Gastroesophageal sphincter (tissue), 4 donors: ENCODE measurements around the gene PAX7. TPM values are rescaled to one million over a fixed set of nuclear protein-coding genes. Genes with fewer than 3 reads are reported as not detected.

ENCODE experiments used
- ATAC-seq: fragments of 150-250 bp; one replicate; pipeline ENCODE4 v1.9.1; 2016; ENCODE audit warnings: mild to moderate bottlenecking, moderate library complexity
- H3K27ac ChIP-seq, 4 donors: fragments of 200-600 bp; sonication (generic) in 3 of 4; 1 replicate in 3 of 4; 2 replicates in 1 of 4; pipeline ENCODE4 v1.5.1; 2016 to 2019
- H3K27me3 ChIP-seq: fragments of 200-600 bp; sonication (generic); one replicate; pipeline ENCODE4 v1.5.1; 2019
- H3K36me3 ChIP-seq, 2 donors: fragments of 200-600 bp; sonication (generic); one replicate each; pipeline ENCODE4 v1.5.1; 2019; ENCODE audit warnings: control low read depth in 1 of 2
- H3K4me1 ChIP-seq, 3 donors: fragments of 200-600 bp; sonication (generic); 1 replicate in 2 of 3; 2 replicates in 1 of 3; pipeline ENCODE4 v1.5.1; 2016 to 2019; ENCODE audit warnings: control low read depth in 2 of 3
- H3K4me3 ChIP-seq, 2 donors: fragments of 200-600 bp; sonication (generic); one replicate each; pipeline ENCODE4 v1.5.1; 2019; ENCODE audit warnings: mild to moderate bottlenecking in 1 of 2, moderate library complexity in 1 of 2
- H3K9me3 ChIP-seq, 3 donors: fragments of 200-600 bp; sonication (generic); one replicate each; pipeline ENCODE4 v1.5.1; 2017 to 2019; ENCODE audit warnings: control low read depth in 2 of 3
- CTCF ChIP-seq, 4 experiments: fragments of 200-600 bp in 2 of 4; fragments of 450-650 bp in 2 of 4; sonication (generic) in 1 of 4; IDR thresholded peaks; one replicate each; pipeline ENCODE4 v1.5.1; 2017 to 2019; ENCODE audit warnings: antibody characterized with exemption in 4 of 4, mild to moderate bottlenecking in 2 of 4, moderate library complexity in 2 of 4
- EP300 ChIP-seq: sonication (generic); formaldehyde crosslinking; IDR thresholded peaks from one replicate; pipeline ENCODE4 v1.6.1; 2017; ENCODE audit warnings: antibody characterized with exemption, mild to moderate bottlenecking
- POLR2A ChIP-seq, 2 donors: fragments of 450-650 bp; IDR thresholded peaks; one replicate each; pipeline ENCODE4 v1.6.1; 2017; ENCODE audit warnings: antibody characterized with exemption in 2 of 2, mild to moderate bottlenecking in 2 of 2, moderate library complexity in 1 of 2
- POLR2AphosphoS5 ChIP-seq: sonication (generic); formaldehyde crosslinking; IDR thresholded peaks from one replicate; pipeline ENCODE4 v1.6.1; 2017; ENCODE audit warnings: antibody characterized with exemption
- WGBS, 2 donors: methylation state at CpG; one replicate each; pipeline ENCODE4 v1.1.5; 2018; ENCODE audit warnings: low coverage in 1 of 2; 5-methylcytosine and 5-hydroxymethylcytosine counted together
- total RNA-seq, 4 donors: library from RNA; depleted of rRNA; stranded (reverse); fragments of >200 nt; gene quantifications; one replicate each; pipeline ENCODE4 v1.1.0, GENCODE V29; 2016

The PAX7 gene
- total RNA-seq, 4 donors from 2014 or later = not detected

- TF ChIP-seq EP300 (no peak), POLR2A (IDR thresholded peaks at IDR 0.05) (no peak), POLR2AphosphoS5 (no peak), CTCF (IDR thresholded peaks at IDR 0.05) (no peak)
- Histone ChIP-seq H3K4me1 (no peaks in the 10 kb centered on the region), H3K4me3 (no peak overlapping the region), H3K36me3 (no peaks in the 10 kb centered on the region), H3K27me3 (peaks cover 94% of the 10 kb centered on the region), H3K9me3 (no peaks in the 10 kb centered on the region), H3K27ac (no peak overlapping the region)
- 70% methylated on average over 8 of the region's 8 CpGs; no CpG with 5 or more reads in 1 of the 2 donors for WGBS, 2 donors
- no peak for ATAC-seq
These were observed 80.4 kb downstream of the PAX7 start for GRCh38 chr1:18711003-18711402.

GRCh38 chr1:18711536-18712251 is 81.0 kb downstream of the PAX7 start:
- Histone ChIP-seq H3K36me3 (no peaks in the 10 kb centered on the region), H3K4me1 (peaks cover 0 to 2% (median 0%) of the 10 kb centered on the region in 3 donors), H3K4me3 (no peak overlapping the region), H3K9me3 (no peaks in the 10 kb centered on the region), H3K27ac (no peak overlapping the region), H3K27me3 (peaks cover 95% of the 10 kb centered on the region)
- 80 to 86% methylated on average over 1 to 4 of the region's 11 CpGs for WGBS, 2 donors
- no peak for TF ChIP-seq POLR2AphosphoS5
- no peak for TF ChIP-seq EP300
- no peak for TF ChIP-seq POLR2A (IDR thresholded peaks at IDR 0.05)
- no peak for TF ChIP-seq CTCF (IDR thresholded peaks at IDR 0.05)
- ATAC-seq = no peak

GRCh38 chr1:18712252-18712600 is 81.6 kb downstream of the PAX7 start:
- Histone ChIP-seq H3K4me3 (no peak overlapping the region), H3K9me3 (no peaks in the 10 kb centered on the region), H3K27ac (no peak overlapping the region), H3K27me3 (peaks cover 95% of the 10 kb centered on the region), H3K36me3 (no peaks in the 10 kb centered on the region), H3K4me1 (peaks cover 0 to 7% (median 0%) of the 10 kb centered on the region in 3 donors)
- WGBS, 2 donors = 53% methylated on average over 4 of the region's 5 CpGs; no CpG with 5 or more reads in 1 of the 2 donors
- TF ChIP-seq POLR2A (IDR thresholded peaks at IDR 0.05) (no peak), EP300 (no peak), POLR2AphosphoS5 (no peak), CTCF (IDR thresholded peaks at IDR 0.05) (no peak)
- no peak for ATAC-seq

GRCh38 chr1:18714404-18715175 is 83.9 kb downstream of the PAX7 start:
- Histone ChIP-seq H3K4me3 (no peak overlapping the region), H3K4me1 (peaks cover 0 to 9% (median 0%) of the 10 kb centered on the region in 3 donors), H3K9me3 (no peaks in the 10 kb centered on the region), H3K36me3 (no peaks in the 10 kb centered on the region), H3K27ac (no peak overlapping the region), H3K27me3 (peaks cover 98% of the 10 kb centered on the region)
- TF ChIP-seq EP300 = no peak
- TF ChIP-seq CTCF (IDR thresholded peaks at IDR 0.05) = no peak
- ATAC-seq = no peak
- 81 to 89% methylated on average over 4 to 7 of the region's 12 CpGs for WGBS, 2 donors
